Activated CD8-positive, alpha-beta memory T cell treated with anti-CD3 and anti-CD28 coated beads, Interleukin-2, amount 10 ng/mL, durations not matched to agents 7 days and 5 days (primary cell): ENCODE data around the gene SELENOP. TPM values are rescaled to one million over a fixed set of nuclear protein-coding genes. Genes with fewer than 3 reads are reported as not detected.
"Not testable (repeated sequence)": the region's sequence is repeated elsewhere in the genome, so short reads cannot be mapped to it uniquely, and the experiment has no call there.

Experiments
- ATAC-seq: fragments of 150-1000 bp; cut with Tn5 transposase; one replicate; pipeline ENCODE4 v1.10.0; 2021; ENCODE audit warnings: moderate library complexity
- CTCF ChIA-PET: fragments of 350-600 bp; sonication (Branson Sonifier 250); formaldehyde crosslinking; loops from one replicate; lab custom pipeline; 2021; ENCODE audit warnings: antibody characterized with exemption; lab: Charles Lee
- DNase-seq: peaks from one replicate; pipeline ENCODE4 v3.0.0-alpha.2; 2020
- H3K27ac Mint-ChIP-seq: one replicate; pipeline ENCODE4 v1.8.0; 2021; ENCODE audit warnings: mild to moderate bottlenecking, mixed read lengths
- H3K27me3 Mint-ChIP-seq: one replicate; pipeline ENCODE4 v1.8.0; 2021; ENCODE audit warnings: mixed read lengths
- H3K36me3 Mint-ChIP-seq: one replicate; pipeline ENCODE4 v1.8.0; 2021; ENCODE audit warnings: mild to moderate bottlenecking, mixed read lengths
- H3K4me1 Mint-ChIP-seq: one replicate; pipeline ENCODE4 v1.8.0; 2021; ENCODE audit warnings: mixed read lengths
- H3K4me3 Mint-ChIP-seq: one replicate; pipeline ENCODE4 v1.8.0; 2021; ENCODE audit warnings: mild to moderate bottlenecking, moderate library complexity, mixed read lengths
- H3K9me3 Mint-ChIP-seq: one replicate; pipeline ENCODE4 v1.8.0; 2022; ENCODE audit warnings: low read depth, mixed read lengths
- total RNA-seq, 2 experiments: library from RNA; stranded (reverse); gene quantifications; one replicate each; pipeline ENCODE4 v1.2.3, GENCODE V29; 2021

SELENOP gene
- total RNA-seq, 2 experiments from 2014 or later: 0.12 to 0.53 TPM

DNA sequence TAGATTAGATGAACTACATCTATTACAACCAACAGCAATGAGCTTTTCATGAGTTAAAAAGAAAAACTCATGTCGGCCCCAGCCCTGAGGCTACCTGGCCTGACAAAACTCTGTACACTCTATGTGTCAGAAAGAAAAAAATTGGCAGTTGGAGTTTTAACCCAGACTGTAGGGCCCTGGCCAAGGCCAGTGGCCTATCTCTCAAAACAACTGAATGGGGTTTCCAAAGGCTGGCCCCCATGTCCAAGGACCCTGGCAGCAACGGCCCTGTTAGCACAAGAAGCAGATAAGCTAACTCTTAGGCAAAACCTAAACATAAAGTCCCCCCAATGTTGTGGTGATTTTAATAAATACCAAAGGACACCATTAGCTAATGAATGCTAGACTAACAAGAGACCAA is 4.9 kb upstream of the SELENOP start:
- H3K36me3 Mint-ChIP-seq, CTCF ChIA-PET, H3K4me1 Mint-ChIP-seq, H3K4me3 Mint-ChIP-seq, H3K27me3 Mint-ChIP-seq, H3K9me3 Mint-ChIP-seq, ATAC-seq, DNase-seq, H3K27ac Mint-ChIP-seq: not testable (repeated sequence)

- no peak for DNase-seq
- H3K27me3 Mint-ChIP-seq: no peaks in the 10 kb centered on the region
- CTCF ChIA-PET: no interaction called here
- H3K4me1 Mint-ChIP-seq: no peaks in the 10 kb centered on the region
- no peak overlapping the region for H3K27ac Mint-ChIP-seq
- no peak overlapping the region for H3K4me3 Mint-ChIP-seq
- ATAC-seq: no peak
- H3K9me3 Mint-ChIP-seq: no peaks in the 10 kb centered on the region
- no peaks in the 10 kb centered on the region for H3K36me3 Mint-ChIP-seq
Measured at GRCh38 chr5:42813533-42813932, 1.8 kb upstream of the SELENOP start.

- Mint-ChIP-seq H3K4me3 (no peak overlapping the region), H3K9me3 (no peaks in the 10 kb centered on the region), H3K27ac (no peak overlapping the region), H3K27me3 (no peaks in the 10 kb centered on the region), H3K36me3 (no peaks in the 10 kb centered on the region), H3K4me1 (no peaks in the 10 kb centered on the region)
- CTCF ChIA-PET: no interaction called here
- ATAC-seq (no peak), DNase-seq (no peak)
Measured at GRCh38 chr5:42812620-42813019, 928 bp upstream of the SELENOP start.

- no peaks in the 10 kb centered on the region for H3K9me3 Mint-ChIP-seq
Measured at GRCh38 chr5:42810834-42811590, 680 bp downstream of the SELENOP start.

DNA sequence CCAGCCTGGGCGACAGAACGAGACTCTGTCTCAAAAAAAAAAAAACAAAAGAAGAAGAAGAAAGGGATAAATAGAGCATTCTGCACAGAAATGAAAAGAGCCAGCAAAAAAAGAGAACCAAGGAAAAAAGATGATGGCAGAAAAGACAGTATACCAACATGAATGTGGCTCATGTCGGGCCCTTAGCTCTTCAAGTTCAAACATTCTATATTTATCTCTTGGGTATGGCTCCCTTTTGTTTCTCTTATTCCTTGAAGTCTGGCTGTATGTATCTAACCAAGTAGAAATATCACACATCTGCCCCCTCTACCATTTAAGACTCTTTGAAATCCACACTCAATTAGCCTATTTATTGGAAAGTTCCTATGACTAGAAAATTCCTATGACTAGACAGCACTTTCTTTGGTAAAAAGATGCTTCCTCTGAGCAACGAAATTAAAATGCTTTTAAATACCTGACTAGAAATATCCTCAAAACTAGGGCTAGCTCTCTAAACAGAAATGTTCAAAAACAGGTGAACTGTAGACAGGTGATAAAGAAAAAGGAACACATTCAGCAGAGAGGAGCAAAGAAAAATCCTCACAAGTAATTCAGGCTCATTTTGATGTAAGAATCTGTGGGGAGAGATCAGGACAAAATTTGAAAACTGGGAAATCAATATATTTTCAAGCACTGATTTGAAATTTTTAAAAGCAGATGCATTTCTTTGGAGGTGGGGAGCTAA is 2.6 kb downstream of the SELENOP start:
- Mint-ChIP-seq H3K27ac (no peak overlapping the region), H3K27me3 (no peaks in the 10 kb centered on the region)
- CTCF ChIA-PET: no interaction called here

More at GRCh38 chr5:42810834-42811590, 680 bp downstream of the SELENOP start:
- no peak overlapping the region for H3K27ac Mint-ChIP-seq
- CTCF ChIA-PET: interaction anchor here (1.3 kb wide), 1 partner anchor 10 kb away, joined by 4 read pairs; no protein-coding TSS in a partner anchor
- no peaks in the 10 kb centered on the region for H3K36me3 Mint-ChIP-seq
- no peak overlapping the region for H3K4me3 Mint-ChIP-seq
- H3K4me1 Mint-ChIP-seq: no peaks in the 10 kb centered on the region
- ATAC-seq: no peak
- no peak for DNase-seq
- H3K27me3 Mint-ChIP-seq: no peaks in the 10 kb centered on the region

GRCh38 chr5:42807722-42808447 is 3.8 kb downstream of the SELENOP start:
- no peaks in the 10 kb centered on the region for H3K27me3 Mint-ChIP-seq

More for the DNA sequence above, 2.6 kb downstream of the SELENOP start:
- no peaks in the 10 kb centered on the region for H3K36me3 Mint-ChIP-seq
- no peaks in the 10 kb centered on the region for H3K4me1 Mint-ChIP-seq
- DNase-seq (no peak), ATAC-seq (no peak)
- no peak overlapping the region for H3K4me3 Mint-ChIP-seq
- no peaks in the 10 kb centered on the region for H3K9me3 Mint-ChIP-seq

GRCh38 chr5:42806701-42807262 is 4.9 kb downstream of the SELENOP start:
- Mint-ChIP-seq H3K27ac (no peak overlapping the region), H3K36me3 (no peaks in the 10 kb centered on the region), H3K27me3 (no peaks in the 10 kb centered on the region), H3K4me1 (no peaks in the 10 kb centered on the region), H3K4me3 (no peak overlapping the region), H3K9me3 (no peaks in the 10 kb centered on the region)
- CTCF ChIA-PET: no interaction called here
- DNase-seq (no peak), ATAC-seq (no peak)

More at GRCh38 chr5:42807722-42808447, 3.8 kb downstream of the SELENOP start:
- Mint-ChIP-seq H3K36me3 (no peaks in the 10 kb centered on the region), H3K4me1 (no peaks in the 10 kb centered on the region), H3K27ac (no peak overlapping the region), H3K9me3 (no peaks in the 10 kb centered on the region), H3K4me3 (no peak overlapping the region)
- CTCF ChIA-PET: no interaction called here
- no peak for DNase-seq
- no peak for ATAC-seq

- CTCF ChIA-PET: no interaction called here
- H3K27ac Mint-ChIP-seq: no peak overlapping the region
- H3K4me1 Mint-ChIP-seq: no peaks in the 10 kb centered on the region
- no peak overlapping the region for H3K4me3 Mint-ChIP-seq
- DNase-seq (no peak), ATAC-seq (no peak)
- no peaks in the 10 kb centered on the region for H3K9me3 Mint-ChIP-seq
- no peaks in the 10 kb centered on the region for H3K36me3 Mint-ChIP-seq
- no peaks in the 10 kb centered on the region for H3K27me3 Mint-ChIP-seq
Measured at GRCh38 chr5:42806004-42806700, 5.5 kb downstream of the SELENOP start.

GRCh38 chr5:42804717-42805339 is 6.9 kb downstream of the SELENOP start:
- Mint-ChIP-seq H3K4me3 (no peak overlapping the region), H3K36me3 (no peaks in the 10 kb centered on the region), H3K4me1 (no peaks in the 10 kb centered on the region), H3K9me3 (no peaks in the 10 kb centered on the region), H3K27me3 (no peaks in the 10 kb centered on the region), H3K27ac (no peak overlapping the region)
- ATAC-seq (no peak), DNase-seq (no peak)
- CTCF ChIA-PET: no interaction called here

DNA sequence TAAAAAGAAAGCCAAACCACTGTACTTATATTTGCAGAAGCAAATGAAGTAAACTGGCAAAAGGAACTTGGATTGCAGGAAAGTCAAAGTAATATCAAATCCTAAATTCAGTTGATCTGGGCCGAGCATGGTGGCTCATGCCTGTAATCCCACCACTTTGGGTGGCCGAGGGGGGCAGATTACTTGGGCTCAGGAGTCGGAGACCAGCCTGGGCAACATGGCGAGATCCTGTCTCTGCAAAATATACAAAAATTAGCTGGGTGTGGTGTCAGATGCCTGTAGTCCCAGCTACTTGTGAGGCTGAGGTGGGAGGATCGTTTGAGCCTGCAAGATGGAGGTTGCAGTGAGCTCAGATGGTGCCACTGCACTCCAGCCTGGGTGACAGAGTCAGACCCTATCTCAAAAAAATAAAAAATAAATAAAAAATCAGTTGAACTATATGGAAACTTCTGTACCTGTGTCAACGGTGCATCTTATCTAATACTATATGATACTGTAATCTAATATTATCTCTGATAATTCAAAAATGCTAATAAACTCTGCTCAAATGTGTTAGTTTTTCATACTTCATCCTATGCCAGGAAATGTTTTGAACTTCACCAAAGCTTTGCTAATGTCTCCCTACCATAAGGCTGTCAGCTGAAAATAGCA is 10.1 kb downstream of the SELENOP start:
- ATAC-seq (no peak), DNase-seq (no peak)
- Mint-ChIP-seq H3K27me3 (no peaks in the 10 kb centered on the region), H3K36me3 (peaks cover 11% of the 10 kb centered on the region), H3K9me3 (no peaks in the 10 kb centered on the region), H3K4me3 (no peak overlapping the region), H3K4me1 (no peaks in the 10 kb centered on the region), H3K27ac (no peak overlapping the region)
- CTCF ChIA-PET: interaction anchor here (1.6 kb wide), 1 partner anchor 9 kb away, joined by 4 read pairs; no protein-coding TSS in a partner anchor

GRCh38 chr5:42800748-42801330 is 10.9 kb downstream of the SELENOP start:
- ATAC-seq (no peak), DNase-seq (no peak)
- Mint-ChIP-seq H3K27ac (no peak overlapping the region), H3K4me1 (no peaks in the 10 kb centered on the region), H3K36me3 (peaks cover 11% of the 10 kb centered on the region), H3K27me3 (no peaks in the 10 kb centered on the region), H3K9me3 (no peaks in the 10 kb centered on the region), H3K4me3 (no peak overlapping the region)
- CTCF ChIA-PET: interaction anchor here (1.1 to 1.6 kb wide), 2 partner anchors 9 to 10 kb away, joined by 3 to 4 read pairs; no protein-coding TSS in a partner anchor

DNA sequence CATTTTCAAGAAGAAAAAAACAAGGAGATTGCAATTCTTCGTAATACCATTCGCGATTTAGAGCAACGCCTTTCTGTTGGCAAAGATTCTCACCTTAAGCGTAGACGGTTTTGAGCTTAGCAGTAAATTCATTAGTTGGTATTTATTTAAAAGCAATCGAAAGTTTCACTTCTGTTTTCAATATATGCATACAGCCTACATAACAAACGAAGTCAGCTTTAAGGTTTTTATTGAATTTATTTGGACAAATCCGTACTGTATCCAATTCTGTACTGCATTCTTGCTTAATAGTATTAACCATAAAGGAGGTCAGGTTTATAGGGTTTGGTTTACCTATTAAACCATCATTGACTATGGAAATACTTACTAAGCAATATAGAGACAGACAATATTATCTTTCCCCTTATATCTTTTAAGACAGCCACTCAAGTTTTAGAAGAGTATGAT is 12.0 kb downstream of the SELENOP start:
- peaks cover 11% of the 10 kb centered on the region for H3K36me3 Mint-ChIP-seq
- no peak overlapping the region for H3K27ac Mint-ChIP-seq
- ATAC-seq (no peak), DNase-seq (no peak)
- H3K9me3 Mint-ChIP-seq: no peaks in the 10 kb centered on the region
- no peaks in the 10 kb centered on the region for H3K4me1 Mint-ChIP-seq
- no peaks in the 10 kb centered on the region for H3K27me3 Mint-ChIP-seq
- CTCF ChIA-PET: no interaction called here
- H3K4me3 Mint-ChIP-seq: no peak overlapping the region
